Left colon (tissue), 2 donors: Measurements from ENCODE around the gene CARD11. TPM values are rescaled to one million over a fixed set of nuclear protein-coding genes. Genes with fewer than 3 reads are reported as not detected.
"Not testable (repeated sequence)": the region's sequence is repeated elsewhere in the genome, so short reads cannot be mapped to it uniquely, and the experiment has no call there.

ENCODE experiments used
- ATAC-seq: fragments of 200-7000 bp; cut with Tn5 transposase; one replicate; pipeline ENCODE4 v1.9.1; 2020; ENCODE audit warnings: mild to moderate bottlenecking, moderate library complexity
- DNase-seq, 2 donors: peaks; one replicate each; pipeline ENCODE4 v3.0.0-alpha.2; 2020
- intact Hi-C, 2 donors: fragments of 100-400 bp; cut with DNase I in 1 of 2; cut with micrococcal nuclease in 1 of 2; formaldehyde crosslinking; loops; one replicate each; pipeline versions ENCODE4 v1.11.2 to v1.14.0; 2022; cut with DNase I, micrococcal nuclease
- total RNA-seq, 2 donors: library from RNA; stranded (reverse); fragmentation: NEBNext Ultra II Directional; extraction: Animal tissue kit (Norgen Biotek cat#: 25700); gene quantifications; one replicate each; pipeline ENCODE4 v1.2.1, GENCODE V29; 2021
- donor health status: DM: no; HTN: no; CAD: no.
- donor health status: DM: yes; HTN: yes; CAD: no.

Gene CARD11
- total RNA-seq, 2 donors from 2014 or later, result 2.0 to 2.8 TPM

GRCh38 chr7:3028071-3028757 lies 15.5 kb downstream of the CARD11 start:
- DNase-seq (no peak), ATAC-seq (no peak)
- intact Hi-C loops, result no loop called here

- intact Hi-C loops, result no loop called here
- DNase-seq (no peak), ATAC-seq (no peak)
These were observed 16.4 kb downstream of the CARD11 start for GRCh38 chr7:3027005-3027845.

- DNase-seq (no peak), ATAC-seq (no peak)
- intact Hi-C loops, result no loop called here
These were observed 18.1 kb downstream of the CARD11 start for GRCh38 chr7:3025616-3026015.

- intact Hi-C loops, result no loop called here
- no peak for ATAC-seq
- no peak for DNase-seq
These were observed 21.8 kb downstream of the CARD11 start for GRCh38 chr7:3021825-3022224.

- DNase-seq, intact Hi-C loops, ATAC-seq: not testable (repeated sequence)
These were observed 22.4 kb downstream of the CARD11 start for GRCh38 chr7:3021224-3021623.

- no peak for ATAC-seq
- DNase-seq, result no peak
- intact Hi-C loops, result no loop called here
These were observed 23.3 kb downstream of the CARD11 start for GRCh38 chr7:3020416-3020815.

GRCh38 chr7:3019801-3020200 lies 23.9 kb downstream of the CARD11 start:
- DNase-seq (no peak), ATAC-seq (no peak)
- intact Hi-C loops, result no loop called here

- intact Hi-C loops, result no loop called here
- no peak for DNase-seq
- ATAC-seq, result no peak
These were observed 29.5 kb downstream of the CARD11 start for GRCh38 chr7:3013975-3014792.

GRCh38 chr7:3011211-3011852 lies 32.3 kb downstream of the CARD11 start:
- ATAC-seq, result no peak
- intact Hi-C loops, result no loop called here
- no peak for DNase-seq

GRCh38 chr7:3010161-3010560 lies 33.5 kb downstream of the CARD11 start:
- DNase-seq (no peak), ATAC-seq (no peak)
- intact Hi-C loops, result no loop called here

- ATAC-seq, result no peak
- no peak for DNase-seq
- intact Hi-C loops, result no loop called here
These were observed 34.6 kb downstream of the CARD11 start for GRCh38 chr7:3009086-3009485.

- intact Hi-C loops, result no loop called here
- DNase-seq (no peak), ATAC-seq (no peak)
These were observed 35.3 kb downstream of the CARD11 start for GRCh38 chr7:3008386-3008785.

GRCh38 chr7:3007696-3008095 lies 36.0 kb downstream of the CARD11 start:
- ATAC-seq, result no peak
- DNase-seq, result no peak
- intact Hi-C loops, result no loop called here

GRCh38 chr7:3005257-3005656 lies 38.4 kb downstream of the CARD11 start:
- ATAC-seq, result no peak
- intact Hi-C loops, result no loop called here
- DNase-seq, result no peak

GRCh38 chr7:3003936-3004335 lies 39.7 kb downstream of the CARD11 start:
- DNase-seq (no peak), ATAC-seq (no peak)
- intact Hi-C loops, result no loop called here

GRCh38 chr7:3002631-3003030 lies 41.0 kb downstream of the CARD11 start:
- DNase-seq (no peak), ATAC-seq (no peak)
- intact Hi-C loops, result no loop called here

- DNase-seq, result no peak
These were observed 43.1 kb downstream of the CARD11 start for GRCh38 chr7:3000566-3000965.

GRCh38 chr7:2999078-2999500 lies 44.6 kb downstream of the CARD11 start:
- peak; percentile 87 for ATAC-seq
- no peak for DNase-seq
- intact Hi-C loops, result no loop called here

More at GRCh38 chr7:3000566-3000965, 43.1 kb downstream of the CARD11 start:
- intact Hi-C loops, result no loop called here
- no peak for ATAC-seq

GRCh38 chr7:2997014-2997413 lies 46.7 kb downstream of the CARD11 start:
- DNase-seq, result no peak
- intact Hi-C loops, result no loop called here
- no peak for ATAC-seq
